Adipocyte (in vitro differentiated cells): Measurements from ENCODE around the gene NEK6.

Source experiments
- DNase-seq: peaks from one replicate; pipeline ENCODE4 v3.0.0-alpha.2; 2015; ENCODE audit warnings: low read depth
- H3K27me3 ChIP-seq: replicated peaks from 2 replicates; pipeline ENCODE4 v1.7.0; 2013; ENCODE audit warnings: mild to moderate bottlenecking, low read length, moderate library complexity; ENCODE audit not compliant: control insufficient read depth, insufficient read depth
- H3K36me3 ChIP-seq: 2 replicates; pipeline ENCODE4 v1.7.0; 2013; ENCODE audit warnings: low read length, mild to moderate bottlenecking, moderate library complexity; ENCODE audit not compliant: control insufficient read depth, insufficient read depth, severe bottlenecking
- H3K4me1 ChIP-seq: 2 replicates; pipeline ENCODE4 v1.7.0; 2013; ENCODE audit warnings: mild to moderate bottlenecking, low read length, moderate library complexity; ENCODE audit not compliant: control insufficient read depth, insufficient read depth
- H3K4me3 ChIP-seq: 2 replicates; pipeline ENCODE4 v1.7.0; 2013; ENCODE audit warnings: mild to moderate bottlenecking, low read length, moderate library complexity
- H3K9ac ChIP-seq: 2 replicates; pipeline ENCODE4 v1.7.0; 2013; ENCODE audit warnings: mild to moderate bottlenecking, low read length, moderate library complexity
- H3K9me3 ChIP-seq: 2 replicates; pipeline ENCODE4 v1.7.0; 2013; ENCODE audit warnings: mild to moderate bottlenecking, low read length, moderate library complexity; ENCODE audit not compliant: control insufficient read depth

Gene NEK6

DNA sequence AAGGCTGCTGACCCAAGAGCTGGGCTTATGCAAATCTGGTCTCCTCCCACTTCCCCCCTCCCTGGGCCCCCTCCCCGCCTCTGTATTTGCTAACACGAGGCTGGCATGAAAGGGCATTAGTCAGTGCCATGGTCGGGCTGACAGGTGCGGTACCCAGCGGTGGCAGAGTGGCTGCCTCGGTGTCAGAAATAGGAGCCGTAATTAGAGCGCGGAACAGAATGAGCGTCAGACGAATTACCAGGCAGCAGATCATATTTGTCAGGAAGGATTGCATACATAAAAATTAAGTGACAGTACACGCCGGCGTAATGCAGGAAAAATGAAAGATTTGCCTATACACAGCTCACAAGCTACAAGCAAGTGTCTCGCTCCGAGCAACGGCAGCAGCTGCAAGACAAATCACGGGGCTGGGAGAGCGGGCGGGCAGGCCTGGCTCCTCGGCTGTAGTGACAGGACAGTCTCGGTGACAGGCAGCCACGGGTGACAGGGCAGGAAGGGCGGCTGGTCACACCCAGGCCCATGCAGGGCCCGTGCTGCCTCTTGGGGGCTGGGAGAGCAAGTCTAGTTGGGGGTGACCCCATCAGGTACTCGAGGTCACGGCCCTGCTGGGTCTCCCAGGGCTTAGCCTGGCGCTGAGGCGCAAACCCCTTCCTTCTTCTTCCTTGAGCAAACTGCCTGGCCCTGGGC, 72.4 kb downstream of the NEK6 start:
- H3K9me3 ChIP-seq: no peaks in the 10 kb centered on the region
- H3K36me3 ChIP-seq: peaks cover 93% of the 10 kb centered on the region
- no peak overlapping the region for H3K4me3 ChIP-seq
- H3K27me3 ChIP-seq: no peaks in the 10 kb centered on the region
- DNase-seq: no peak
- no peak overlapping the region for H3K9ac ChIP-seq
- H3K4me1 ChIP-seq: no peaks in the 10 kb centered on the region

DNA sequence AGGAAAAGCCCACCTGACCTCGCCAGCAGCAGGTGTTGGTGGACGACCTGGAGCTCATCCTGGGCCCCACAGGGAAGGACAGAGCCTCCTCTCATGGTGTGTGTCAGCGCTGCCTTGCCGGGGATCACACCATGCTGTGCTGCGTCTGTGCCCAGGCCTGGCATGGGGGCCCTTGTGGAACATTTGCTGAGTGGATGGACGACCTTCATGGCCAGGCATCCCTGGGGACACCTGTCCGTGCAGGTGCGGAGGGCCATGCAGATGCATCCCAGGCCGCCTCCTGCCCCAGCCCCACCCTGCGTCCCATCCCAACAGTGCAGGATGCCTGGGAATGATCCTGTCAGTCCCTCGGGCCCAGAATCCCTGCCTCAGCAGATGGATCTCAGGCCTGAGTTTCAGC, 73.8 kb downstream of the NEK6 start:
- peaks cover 90% of the 10 kb centered on the region for H3K36me3 ChIP-seq
- H3K27me3 ChIP-seq: no peaks in the 10 kb centered on the region
- DNase-seq: no peak
- H3K4me3 ChIP-seq: no peak overlapping the region
- no peak overlapping the region for H3K9ac ChIP-seq
- no peaks in the 10 kb centered on the region for H3K9me3 ChIP-seq
- H3K4me1 ChIP-seq: no peaks in the 10 kb centered on the region

DNA sequence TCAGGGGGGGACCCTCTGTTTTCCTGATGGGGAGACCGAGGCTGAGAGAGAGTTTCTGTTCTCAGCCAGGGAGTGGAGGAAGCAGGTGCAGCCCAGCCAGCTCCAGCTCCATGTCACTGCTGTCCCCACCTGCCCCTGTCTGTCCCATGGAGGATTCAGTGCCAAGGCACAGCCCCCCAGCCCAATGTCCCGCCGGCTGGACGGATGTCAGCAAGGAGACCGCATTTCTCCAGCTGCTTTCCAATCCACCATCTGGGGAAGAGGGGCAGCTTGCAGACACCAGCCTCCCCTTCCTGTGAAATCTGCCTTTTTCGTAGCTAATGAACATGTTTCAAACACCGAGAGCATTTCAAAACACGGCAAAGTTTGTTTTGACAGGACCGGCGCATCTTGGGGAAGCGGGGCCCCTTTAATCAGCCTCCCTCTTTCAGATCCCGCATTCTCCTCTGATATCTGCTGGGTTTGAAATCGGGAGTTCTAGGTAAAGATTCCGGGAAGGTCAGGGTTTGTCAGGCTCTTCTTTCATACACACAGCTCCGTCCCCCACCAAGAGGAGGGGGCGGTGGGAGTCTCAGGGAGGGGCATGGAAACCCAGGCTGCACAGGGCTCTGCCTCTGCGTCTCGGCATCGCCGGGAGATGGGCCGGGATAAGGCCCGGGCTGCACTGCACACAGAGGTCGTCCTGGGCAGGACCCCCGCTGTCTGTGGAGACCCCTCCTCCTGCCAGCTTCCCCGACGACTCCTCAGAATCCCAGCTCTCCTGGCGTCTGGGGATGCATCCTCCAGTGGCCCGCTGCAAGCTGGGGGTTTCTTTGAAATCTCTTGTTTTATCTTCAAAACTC, 74.8 kb downstream of the NEK6 start:
- peaks cover 90% of the 10 kb centered on the region for H3K36me3 ChIP-seq
- DNase-seq: no peak

DNA sequence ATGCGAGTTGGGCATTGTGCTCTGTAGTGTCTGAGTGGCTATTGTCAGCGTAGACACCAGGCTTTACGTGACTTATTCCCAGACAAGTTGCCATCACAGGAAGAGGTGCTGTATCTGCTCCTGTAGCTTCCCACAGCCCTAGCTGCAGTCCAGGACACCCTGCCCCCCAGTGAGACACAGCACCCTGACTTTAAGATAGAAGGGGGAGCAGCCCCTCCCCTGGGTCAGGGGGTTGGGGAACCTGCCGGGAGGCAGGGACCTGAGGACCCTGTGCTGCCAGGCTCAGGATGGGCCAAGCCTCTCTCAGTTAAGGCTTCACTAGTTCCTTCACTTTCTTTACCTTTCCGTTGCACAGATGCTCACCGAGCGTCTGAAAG, 75.4 kb downstream of the NEK6 start:
- H3K9me3 ChIP-seq: peaks cover 8% of the 10 kb centered on the region
- H3K4me1 ChIP-seq: no peaks in the 10 kb centered on the region
- no peak overlapping the region for H3K9ac ChIP-seq
- peaks cover 90% of the 10 kb centered on the region for H3K36me3 ChIP-seq
- no peaks in the 10 kb centered on the region for H3K27me3 ChIP-seq
- no peak for DNase-seq
- H3K4me3 ChIP-seq: no peak overlapping the region

More for the DNA sequence above, 74.8 kb downstream of the NEK6 start:
- no peaks in the 10 kb centered on the region for H3K27me3 ChIP-seq
- H3K9me3 ChIP-seq: peaks cover 3% of the 10 kb centered on the region
- H3K4me3 ChIP-seq: no peak overlapping the region
- H3K9ac ChIP-seq: no peak overlapping the region
- H3K4me1 ChIP-seq: no peaks in the 10 kb centered on the region

DNA sequence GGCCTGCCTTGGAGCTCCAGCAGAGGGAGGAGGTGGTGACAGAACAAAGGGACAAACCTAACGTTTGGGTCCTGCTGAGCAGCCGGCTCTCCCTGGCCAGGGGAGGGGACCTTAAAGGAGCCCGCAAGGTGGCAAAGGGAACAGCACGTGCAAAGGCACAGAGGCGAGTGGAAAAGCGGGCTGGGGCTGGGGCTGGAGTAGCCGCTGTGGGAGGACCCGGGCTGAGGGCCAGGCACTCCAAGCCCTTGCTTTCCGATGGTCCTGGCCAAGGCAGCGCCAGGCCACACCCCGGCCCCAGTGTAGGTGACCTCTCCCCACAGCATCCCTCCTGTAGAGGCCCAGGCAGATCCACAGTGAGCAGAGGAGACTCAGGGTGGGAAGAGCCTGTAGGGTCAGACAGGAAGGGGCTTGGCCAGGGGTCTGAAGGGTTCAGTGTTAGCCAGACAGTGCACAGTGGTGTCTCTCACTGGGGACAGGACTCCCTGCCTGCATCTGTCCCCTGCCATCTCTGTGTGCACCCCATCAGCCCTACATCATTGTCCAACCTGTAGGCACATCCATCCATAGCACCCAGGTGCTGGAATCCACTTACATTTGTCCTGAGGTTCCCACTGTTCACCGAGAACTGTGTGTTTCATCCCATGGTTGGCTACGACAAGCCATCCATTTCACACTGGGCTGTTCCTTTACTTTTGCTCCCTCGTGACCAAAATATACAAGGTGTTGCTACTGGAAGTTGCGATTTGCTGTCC, 77.0 kb downstream of the NEK6 start:
- no peak for DNase-seq
- Histone ChIP-seq H3K4me1 (no peaks in the 10 kb centered on the region), H3K27me3 (no peaks in the 10 kb centered on the region), H3K36me3 (peaks cover 87% of the 10 kb centered on the region), H3K9me3 (peaks cover 8% of the 10 kb centered on the region), H3K9ac (no peak overlapping the region), H3K4me3 (no peak overlapping the region)

DNA sequence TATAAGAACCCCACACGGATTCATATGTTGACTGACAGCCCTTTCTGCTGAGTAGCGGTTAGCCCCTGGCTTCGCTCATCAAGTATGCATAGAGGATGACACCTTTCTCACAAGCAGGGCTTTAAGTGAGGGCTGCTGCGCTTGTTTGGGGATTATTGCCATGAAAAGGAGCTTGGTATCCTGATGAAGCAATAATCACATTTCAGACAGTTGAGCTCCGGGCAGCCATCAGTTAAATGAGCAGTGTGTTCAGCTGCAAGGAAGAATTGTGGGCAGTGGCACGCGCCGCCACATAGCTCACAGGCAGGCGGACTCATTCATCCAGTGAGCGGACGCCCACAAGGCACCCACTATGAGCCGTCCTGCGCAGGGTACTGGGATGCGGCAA, 77.6 kb downstream of the NEK6 start:
- Histone ChIP-seq H3K36me3 (peaks cover 87% of the 10 kb centered on the region), H3K9me3 (peaks cover 8% of the 10 kb centered on the region), H3K9ac (no peak overlapping the region), H3K4me3 (no peak overlapping the region), H3K27me3 (no peaks in the 10 kb centered on the region), H3K4me1 (no peaks in the 10 kb centered on the region)
- DNase-seq: no peak

DNA sequence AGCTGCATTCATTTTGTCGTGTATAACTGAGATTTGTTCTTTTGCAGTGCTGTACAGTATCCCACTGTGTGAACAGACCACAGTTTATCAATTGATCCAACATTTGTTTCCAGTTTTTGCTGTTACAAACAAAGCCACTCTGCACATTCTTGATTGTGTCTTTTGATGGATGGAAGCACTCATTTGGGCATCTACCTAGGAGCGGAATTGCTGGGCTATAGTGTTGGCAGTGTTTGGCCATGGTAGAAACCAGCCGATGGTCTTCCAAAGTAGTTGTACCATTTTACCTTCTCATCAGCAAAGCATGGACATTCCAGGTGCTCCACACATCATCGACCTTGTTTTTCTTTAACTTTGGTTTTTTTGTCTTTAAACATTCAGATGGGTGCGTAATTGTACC, 79.8 kb downstream of the NEK6 start:
- Histone ChIP-seq H3K4me1 (peaks cover 10% of the 10 kb centered on the region), H3K36me3 (peaks cover 83% of the 10 kb centered on the region), H3K27me3 (no peaks in the 10 kb centered on the region), H3K9ac (no peak overlapping the region), H3K9me3 (peaks cover 8% of the 10 kb centered on the region), H3K4me3 (no peak overlapping the region)
- no peak for DNase-seq

DNA sequence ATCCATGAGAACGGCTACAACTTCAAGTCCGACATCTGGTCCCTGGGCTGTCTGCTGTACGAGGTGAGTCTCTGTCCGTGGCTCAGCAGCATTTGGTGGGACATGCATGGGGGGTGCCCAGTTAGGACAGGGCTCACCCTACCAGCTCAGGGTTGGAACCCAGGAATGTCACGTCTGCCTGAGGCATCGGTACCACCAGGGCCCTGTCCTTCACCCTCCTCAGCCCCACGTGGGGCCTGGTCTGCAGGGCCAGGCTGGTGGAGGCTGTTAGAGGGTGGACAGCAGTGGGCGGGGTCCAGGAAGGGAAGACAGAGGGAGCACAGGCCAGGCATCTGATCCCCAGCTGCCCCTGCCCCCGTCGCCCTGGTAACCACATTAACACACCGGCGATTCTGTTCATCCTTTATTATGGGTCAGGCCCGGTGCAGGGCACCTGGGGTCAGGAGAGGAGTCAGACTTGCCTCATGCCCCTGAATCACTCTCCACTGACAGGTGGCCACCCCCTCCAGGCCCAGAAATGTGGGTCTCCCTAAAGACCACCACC, 81.9 kb downstream of the NEK6 start:
- no peaks in the 10 kb centered on the region for H3K27me3 ChIP-seq
- DNase-seq: no peak
- no peak overlapping the region for H3K9ac ChIP-seq
- H3K9me3 ChIP-seq: peaks cover 8% of the 10 kb centered on the region
- H3K36me3 ChIP-seq: peaks cover 81% of the 10 kb centered on the region
- no peak overlapping the region for H3K4me3 ChIP-seq
- peaks cover 18% of the 10 kb centered on the region for H3K4me1 ChIP-seq

DNA sequence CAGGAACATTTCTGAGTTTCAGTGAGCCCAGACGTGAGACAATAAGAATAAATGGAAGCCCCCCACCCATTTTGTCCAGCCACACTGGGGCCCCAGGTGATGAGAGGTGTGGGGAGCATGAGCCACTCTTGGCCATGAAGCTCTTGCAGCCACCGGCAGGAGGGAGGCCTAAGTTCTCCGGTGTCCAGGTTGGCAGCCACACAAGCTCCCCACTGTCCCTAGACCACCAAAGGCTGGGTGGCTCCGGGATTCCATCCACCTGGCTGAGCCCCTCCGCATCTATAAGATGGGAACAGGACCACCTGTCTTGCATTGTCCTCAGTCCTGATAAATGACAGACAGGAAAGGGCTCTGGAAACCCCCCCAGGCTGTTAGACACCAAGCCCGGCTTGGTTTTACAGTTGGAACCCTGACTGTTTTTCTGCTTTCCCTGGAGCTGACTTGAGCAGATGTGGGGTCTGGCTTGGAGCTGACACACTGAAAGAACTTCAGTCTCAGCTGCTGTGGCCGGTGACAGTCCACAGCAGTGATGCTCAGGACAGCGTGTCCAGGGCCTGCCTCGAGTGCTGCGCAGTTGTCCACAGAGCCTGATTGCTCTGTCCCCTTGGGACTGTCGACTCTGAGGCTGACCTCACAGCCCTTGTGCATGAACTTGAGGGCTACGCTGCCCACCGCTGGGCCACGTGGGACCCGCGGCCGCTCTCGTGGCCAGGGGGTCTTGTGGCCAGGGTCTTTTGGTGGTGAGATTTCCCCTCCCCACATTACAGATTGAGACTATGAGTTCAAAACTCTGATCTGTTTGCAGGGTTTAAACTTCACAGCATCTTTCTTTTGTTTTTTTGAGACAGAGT, 82.7 kb downstream of the NEK6 start:
- DNase-seq: no peak
- H3K4me1 ChIP-seq: peaks cover 18% of the 10 kb centered on the region
- H3K4me3 ChIP-seq: no peak overlapping the region
- H3K9ac ChIP-seq: no peak overlapping the region
- no peaks in the 10 kb centered on the region for H3K27me3 ChIP-seq
- H3K36me3 ChIP-seq: peaks cover 81% of the 10 kb centered on the region
- peaks cover 8% of the 10 kb centered on the region for H3K9me3 ChIP-seq

DNA sequence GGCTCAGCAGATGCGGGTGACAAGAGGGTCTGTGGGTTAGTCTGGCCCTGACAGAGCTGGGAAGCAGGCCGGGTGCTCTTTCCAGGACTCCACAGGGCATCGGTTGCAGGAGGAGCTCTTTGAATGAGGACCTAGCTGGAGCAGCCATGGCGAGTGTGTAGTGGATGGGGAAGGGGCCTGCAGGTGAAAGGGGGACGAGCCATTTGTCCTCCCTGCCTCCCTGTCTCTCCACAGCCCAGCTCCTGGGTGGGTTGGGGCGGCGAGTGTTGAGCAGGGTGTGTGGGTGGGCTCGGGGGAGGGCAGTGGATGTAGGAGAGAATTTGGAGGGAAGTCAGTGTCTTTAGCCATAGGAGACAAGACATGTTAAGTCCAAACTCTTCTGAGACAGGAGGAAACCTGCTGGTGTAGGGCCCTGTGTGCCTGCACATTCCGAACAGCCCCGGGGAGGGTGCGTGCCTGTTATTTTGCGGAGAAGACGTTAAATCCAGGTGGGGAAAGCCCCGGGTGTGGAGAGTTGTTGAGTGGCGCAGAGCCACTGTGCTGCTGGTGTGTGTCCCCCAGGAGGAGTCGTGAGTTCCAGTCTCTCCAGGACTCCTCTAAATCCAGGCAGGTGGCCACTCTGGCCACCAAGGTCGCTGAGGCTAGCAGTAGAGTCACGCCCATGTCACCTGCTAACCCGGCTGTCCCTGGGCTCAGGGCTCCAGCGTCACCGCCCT, 83.9 kb downstream of the NEK6 start:
- Histone ChIP-seq H3K27me3 (no peaks in the 10 kb centered on the region), H3K9me3 (peaks cover 8% of the 10 kb centered on the region), H3K4me1 (peaks cover 18% of the 10 kb centered on the region), H3K9ac (peak overlapping the region; percentile 68), H3K36me3 (peaks cover 81% of the 10 kb centered on the region), H3K4me3 (no peak overlapping the region)
- no peak for DNase-seq
